Mesenteric fat pad (tissue), 1 donor: ENCODE results near the gene GIMAP6. TPM values are rescaled to one million over a fixed set of nuclear protein-coding genes. Genes with fewer than 3 reads are reported as not detected.
"Not testable (repeated sequence)": the region's sequence is repeated elsewhere in the genome, so short reads cannot be mapped to it uniquely, and the experiment has no call there.

Experiments
- DNase-seq: peaks from one replicate; pipeline ENCODE4 v3.0.0-alpha.2; 2020; ENCODE audit warnings: low spot score
- total RNA-seq: library from RNA; stranded (reverse); fragmentation: NEBNext Ultra II Directional; extraction: Animal tissue kit (Norgen Biotek cat#: 25700); gene quantifications from one replicate; pipeline ENCODE4 v1.2.1, GENCODE V29; 2021
- donor health status: DM: yes; HTN: yes; CAD: no.

The GIMAP6 gene
- total RNA-seq, 1 donor from 2014 or later = 46.6 TPM

GRCh38 chr7:150586785-150587152, 45.4 kb downstream of the GIMAP6 start:
- no peak for DNase-seq

DNA sequence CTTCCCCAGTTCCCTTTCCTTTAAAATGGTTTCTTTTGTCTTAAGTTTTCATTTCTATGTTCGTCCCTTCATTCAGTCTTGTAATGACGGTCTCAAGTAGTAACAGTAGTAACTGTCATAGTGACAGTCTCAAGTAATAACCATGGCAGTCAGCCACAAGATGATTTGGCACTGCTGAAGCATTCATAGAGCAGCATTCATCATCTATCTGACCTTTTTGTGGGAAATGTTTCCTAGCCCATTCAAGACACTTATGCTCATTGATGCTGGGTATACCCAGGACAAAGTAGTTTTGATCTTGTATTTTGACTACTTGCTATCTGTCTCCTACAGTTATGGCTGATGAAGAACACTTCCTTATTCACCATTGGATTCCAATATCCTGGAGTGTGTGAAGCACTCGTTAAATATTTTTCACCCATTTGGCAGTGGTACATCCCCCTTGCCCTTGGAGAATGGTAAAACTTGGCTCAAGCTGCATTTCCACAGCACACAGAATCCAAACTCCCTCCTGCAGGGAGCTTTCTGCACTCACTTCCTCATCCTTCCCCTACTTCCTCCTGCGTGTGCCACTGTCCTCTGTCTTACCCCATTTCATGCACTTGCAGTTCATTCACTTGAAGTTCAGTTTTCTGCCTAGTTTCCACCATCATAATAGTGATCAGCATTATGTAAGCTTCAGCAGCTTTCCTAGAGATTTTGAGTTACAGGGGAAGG, 46.0 kb downstream of the GIMAP6 start:
- DNase-seq = no peak

DNA sequence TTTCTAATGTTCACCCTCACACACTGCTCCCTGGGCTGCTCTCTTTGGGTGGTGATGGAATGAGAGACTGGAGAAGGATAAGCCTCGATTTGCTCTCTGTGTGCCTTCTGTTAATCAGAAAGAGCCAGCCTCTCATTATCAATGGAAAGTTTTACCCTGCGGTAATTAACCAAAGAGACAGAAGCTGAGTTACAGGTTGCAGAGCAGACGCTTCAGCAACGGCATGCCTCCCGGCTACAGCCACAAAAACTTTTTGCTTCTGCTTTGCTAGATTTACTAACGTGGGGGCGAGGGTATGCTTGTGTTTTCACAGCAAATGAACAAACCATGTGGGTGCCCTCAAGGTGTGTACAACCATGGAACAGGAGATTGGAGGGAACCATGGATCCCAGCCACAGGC, 47.0 kb downstream of the GIMAP6 start:
- no peak for DNase-seq

- no peak for DNase-seq
Observed at GRCh38 chr7:150580638-150581394, 51.4 kb downstream of the GIMAP6 start.

DNA sequence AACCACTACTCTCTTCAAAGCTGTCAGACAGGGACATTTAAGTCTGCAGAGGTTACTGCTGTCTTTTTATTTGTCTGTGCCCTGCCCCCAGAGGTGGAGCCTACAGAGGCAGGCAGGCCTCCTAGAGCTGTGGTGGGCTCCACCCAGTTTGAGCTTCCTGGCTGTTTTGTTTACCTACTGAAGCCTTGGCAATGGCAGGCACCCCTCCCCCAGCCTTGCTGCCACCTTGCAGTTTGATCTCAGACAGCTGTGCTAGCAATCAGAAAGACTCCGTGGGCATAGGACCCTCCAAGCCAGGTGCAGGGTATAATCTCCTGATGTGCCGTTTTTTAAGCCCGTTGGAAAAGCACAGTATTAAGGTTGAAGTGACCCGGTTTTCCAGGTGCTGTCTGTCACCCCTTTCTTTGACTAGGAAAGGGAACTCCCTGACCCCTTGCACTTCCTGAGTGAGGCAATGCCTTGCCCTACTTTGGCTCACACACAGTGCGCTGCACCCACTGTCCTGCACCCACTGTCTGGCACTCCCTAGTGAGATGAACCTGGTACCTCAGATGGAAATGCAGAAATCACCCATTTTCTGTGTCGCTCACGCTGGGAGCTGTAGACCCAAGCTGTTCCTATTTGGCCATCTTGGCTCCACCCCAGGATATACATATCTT, 52.1 kb downstream of the GIMAP6 start:
- DNase-seq = not testable (repeated sequence)

Other genes starting within 250 kb of the GIMAP6 start
- gene GIMAP8, start 181.8 kb downstream of the GIMAP6 start, total RNA-seq = 22.0 TPM
- 27.3 TPM for gene GIMAP7, start 117.5 kb downstream of the GIMAP6 start, total RNA-seq
- 49.4 TPM for gene GIMAP4, start 65.0 kb downstream of the GIMAP6 start, total RNA-seq
- 12.5 TPM for gene GIMAP2, start 53.3 kb upstream of the GIMAP6 start, total RNA-seq
- 4.4 TPM for gene GIMAP1, start 84.2 kb upstream of the GIMAP6 start, total RNA-seq
- gene GIMAP5, start 105.0 kb upstream of the GIMAP6 start, total RNA-seq = 26.6 TPM
- 57.8 TPM for gene TMEM176B, start 168.0 kb upstream of the GIMAP6 start, total RNA-seq
- 64.3 TPM for gene TMEM176A, start 168.4 kb upstream of the GIMAP6 start, total RNA-seq
- 0.67 TPM for gene AOC1, start 220.1 kb upstream of the GIMAP6 start, total RNA-seq